Pancreas (tissue), 10 donors: Measurements from ENCODE around the gene PRXL2B. TPM values are rescaled to one million over a fixed set of nuclear protein-coding genes. Genes with fewer than 3 reads are reported as not detected.

Source experiments
- ATAC-seq, 4 donors: fragments of 200-7000 bp; cut with Tn5 transposase; one replicate each; pipeline versions ENCODE4 v1.8.0 to v1.9.1; 2020; ENCODE audit warnings: mild to moderate bottlenecking in 4 of 4, moderate library complexity in 4 of 4
- DNase-seq, 6 donors: peaks; one replicate each; pipeline ENCODE4 v3.0.0-alpha.2; 2020
- FAIRE-seq: peaks from 2 replicates; lab custom pipeline; 2012; peaks lifted over from hg19 to GRCh38; lab: Jason Lieb, UNC
- H3K27ac ChIP-seq, 4 donors: fragments of 200-600 bp; sonication (generic); 1 replicate in 3 of 4; 2 replicates in 1 of 4; pipeline versions ENCODE4 v1.5.0 to v1.8.0; 2020
- H3K27me3 ChIP-seq, 4 donors: fragments of 200-600 bp; one replicate each; pipeline ENCODE4 v1.8.0; 2021
- H3K36me3 ChIP-seq, 3 donors: fragments of 200-600 bp; sonication (generic) in 1 of 3; one replicate each; pipeline versions ENCODE4 v1.5.0 to v1.8.0; 2020 to 2021
- H3K4me1 ChIP-seq, 3 donors: fragments of 200-600 bp; one replicate each; pipeline ENCODE4 v1.8.0; 2021
- H3K4me3 ChIP-seq, 4 donors: fragments of 200-600 bp; sonication (generic) in 2 of 4; one replicate each; pipeline versions ENCODE4 v1.5.0 to v1.8.0; 2020 to 2021
- H3K9me3 ChIP-seq, 4 donors: fragments of 200-600 bp; one replicate each; pipeline ENCODE4 v1.8.0; 2021
- CTCF ChIP-seq, 4 donors: fragments of 200-600 bp; sonication (generic) in 3 of 4; IDR thresholded peaks; one replicate each; pipeline versions ENCODE4 v1.5.0 to v1.8.0; 2021; ENCODE audit warnings: antibody characterized with exemption in 4 of 4
- WGBS, 2 donors: extraction: QIAGEN DNeasy Blood & Tissue Kit; methylation state at CpG; one replicate each; pipeline ENCODE4 v1.1.7; 2013; 5-methylcytosine and 5-hydroxymethylcytosine counted together
- intact Hi-C, 3 donors: fragments of 100-400 bp; cut with DNase I; formaldehyde crosslinking; loops; one replicate each; pipeline versions ENCODE4 v1.11.1 to v1.14.2; 2022
- polyA plus RNA-seq, 2 donors: library from polyadenylated mRNA; stranded (reverse); fragments of 200-250 nt; gene quantifications; one replicate each; pipeline ENCODE4 v1.2.3, GENCODE V29; 2013
- total RNA-seq, 6 donors: library from RNA; stranded (reverse); fragmentation: NEBNext Ultra II Directional in 4 of 6; extraction: Animal tissue kit (Norgen Biotek cat#: 25700) in 4 of 6; gene quantifications; one replicate each; pipeline versions ENCODE4 v1.2.1 to v1.2.4, GENCODE V29; 2021 to 2023
- donor health status: healthy with polysubstance abuse.
- donor health status: DM: no; HTN: no; CAD: no; lungs with moderate emphysema.
- donor health status: DM: no; HTN: no; CAD: no.
- donor health status: control.
- donor health status: control.
- donor health status: Bipolar disorder and iron deficiency.
- donor health status: DM: yes; HTN: yes; CAD: no.
- donor health status: DM: no; HTN: no; CAD: no.
- donor health status: DM: no; HTN: no; CAD: no.
- donor health status: DM: yes; HTN: yes; CAD: no.

PRXL2B gene
- total and polyA plus RNA-seq, 8 donors = 3.3 to 16.4 (median 11.5) TPM

GRCh38 chr1:2570332-2570731, 16.2 kb upstream of the PRXL2B start:
- FAIRE-seq (no peak), ATAC-seq (no peak), DNase-seq (no peak)
- H3K9me3 ChIP-seq = no peaks in the 10 kb centered on the region
- H3K4me1 ChIP-seq = no peaks in the 10 kb centered on the region
- 84 to 86% methylated on average over 17 of the region's 17 CpGs for WGBS, 2 donors
- no peak overlapping the region for H3K27ac ChIP-seq
- intact Hi-C loops = no loop called here
- no peaks in the 10 kb centered on the region for H3K27me3 ChIP-seq
- TF ChIP-seq CTCF (IDR thresholded peaks at IDR 0.05) = no peak
- H3K4me3 ChIP-seq = no peak overlapping the region
- H3K36me3 ChIP-seq = no peaks in the 10 kb centered on the region

- Histone ChIP-seq H3K9me3 (no peaks in the 10 kb centered on the region), H3K36me3 (no peaks in the 10 kb centered on the region), H3K27ac (no peak overlapping the region), H3K4me1 (peaks cover 0 to 7% (median 0%) of the 10 kb centered on the region in 3 donors), H3K4me3 (no peak overlapping the region), H3K27me3 (no peaks in the 10 kb centered on the region)
- intact Hi-C loops = no loop called here
- no peak for TF ChIP-seq CTCF (IDR thresholded peaks at IDR 0.05)
- no peak for FAIRE-seq
- no peak for ATAC-seq
- WGBS, 2 donors = 85 to 86% methylated on average over 9 of the region's 9 CpGs
- DNase-seq = no peak
Observed at GRCh38 chr1:2571348-2571747, 15.2 kb upstream of the PRXL2B start.

DNA sequence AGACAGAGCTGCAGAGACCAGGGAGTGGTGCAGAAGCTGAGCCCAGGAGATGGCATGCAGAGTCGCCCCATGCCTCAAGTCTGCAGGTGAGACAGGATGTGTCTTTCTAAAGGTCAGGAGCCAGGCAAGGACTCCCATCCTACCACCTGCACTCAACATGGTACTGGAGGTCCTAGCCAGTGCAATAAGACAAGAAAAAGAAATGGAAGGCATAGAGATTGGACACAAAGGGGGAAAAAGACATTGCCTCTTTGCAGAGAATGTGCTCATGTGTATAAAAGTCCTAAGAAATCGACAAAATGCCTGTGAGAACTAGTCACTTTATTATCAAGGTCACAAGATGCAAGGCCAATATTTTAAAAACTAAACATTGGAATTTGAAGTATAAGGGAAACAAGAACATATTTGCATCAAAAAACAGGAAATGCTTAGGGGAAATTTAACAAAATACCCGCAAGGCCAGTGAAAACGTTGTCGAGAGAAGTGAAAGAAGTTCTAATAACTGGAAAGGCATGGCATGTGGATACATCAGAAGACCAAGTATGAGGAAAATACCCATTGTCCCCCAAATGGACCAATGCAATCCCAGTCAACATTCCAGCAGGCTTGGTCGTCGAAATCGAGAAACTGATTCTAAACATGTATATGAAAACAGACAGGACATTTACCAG, 13.2 kb upstream of the PRXL2B start:
- H3K4me1 ChIP-seq = peaks cover 0 to 11% (median 0%) of the 10 kb centered on the region in 3 donors
- H3K4me3 ChIP-seq = no peak overlapping the region
- H3K36me3 ChIP-seq = no peaks in the 10 kb centered on the region
- FAIRE-seq (no peak), DNase-seq (no peak), ATAC-seq (no peak)
- WGBS, 2 donors = 86 to 91% methylated on average over 8 of the region's 8 CpGs
- H3K9me3 ChIP-seq = no peaks in the 10 kb centered on the region
- intact Hi-C loops = no loop called here
- no peak overlapping the region for H3K27ac ChIP-seq
- TF ChIP-seq CTCF (IDR thresholded peaks at IDR 0.05) = no peak
- H3K27me3 ChIP-seq = no peaks in the 10 kb centered on the region

DNA sequence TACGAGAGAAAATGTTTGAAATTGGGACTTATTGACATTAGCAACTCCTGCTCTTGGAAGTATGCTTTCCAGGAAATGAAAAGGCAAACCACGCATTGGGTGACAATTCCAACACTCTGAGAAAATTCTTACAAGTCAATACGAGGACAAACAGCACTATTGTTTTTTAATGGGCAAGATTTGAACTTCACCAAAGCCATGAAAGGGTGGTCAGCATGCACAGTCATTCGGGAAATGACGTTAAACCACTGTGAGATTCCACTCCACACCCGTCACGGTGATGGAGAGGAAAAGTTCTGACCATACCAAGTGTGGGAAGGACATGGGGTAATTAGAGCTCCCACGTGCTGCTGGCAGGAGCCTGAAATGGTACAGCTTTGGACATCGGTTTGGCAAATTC, 12.2 kb upstream of the PRXL2B start:
- Histone ChIP-seq H3K27ac (no peak overlapping the region), H3K27me3 (no peaks in the 10 kb centered on the region), H3K4me3 (no peak overlapping the region), H3K9me3 (no peaks in the 10 kb centered on the region), H3K4me1 (peaks cover 0 to 16% (median 0%) of the 10 kb centered on the region in 3 donors), H3K36me3 (no peaks in the 10 kb centered on the region)
- FAIRE-seq (no peak), ATAC-seq (no peak), DNase-seq (no peak)
- intact Hi-C loops = no loop called here
- 72 to 81% methylated on average over 9 of the region's 9 CpGs for WGBS, 2 donors
- TF ChIP-seq CTCF (IDR thresholded peaks at IDR 0.05) = no peak
